CD4-positive, alpha-beta T cell (primary cell): ENCODE data around the gene SLC4A1. TPM values are rescaled to one million over a fixed set of nuclear protein-coding genes. Genes with fewer than 3 reads are reported as not detected.

Experiments
- ATAC-seq: fragments of 200-7000 bp; cut with Tn5 transposase; one replicate; pipeline ENCODE4 v1.10.0; 2022; ENCODE audit warnings: mild to moderate bottlenecking; ENCODE audit not compliant: poor library complexity
- CTCF ChIA-PET: fragments of 350-600 bp; sonication (Branson Sonifier 250); formaldehyde crosslinking; loops from one replicate; lab custom pipeline; 2021; ENCODE audit warnings: antibody characterized with exemption, inconsistent platforms; lab: Charles Lee
- POLR2A ChIA-PET: fragments of 350-600 bp; sonication (Branson Sonifier 250); formaldehyde crosslinking; loops from one replicate; lab custom pipeline; 2021; ENCODE audit warnings: antibody characterized with exemption, inconsistent platforms; lab: Charles Lee
- DNase-seq, 14 experiments: peaks; one replicate each; pipeline ENCODE4 v3.0.0-alpha.2; 2013 to 2020; ENCODE audit warnings: mixed read lengths in 2 of 14
- H3K27ac ChIP-seq, 2 donors: one replicate each; pipeline versions ENCODE4 v1.5.1 to v1.7.0; 2013; ENCODE audit warnings: low read length in 2 of 2, low read depth in 1 of 2, mild to moderate bottlenecking in 1 of 2
- H3K27me3 ChIP-seq, 2 experiments: 1 replicate in 1 of 2; 2 replicates in 1 of 2; pipeline versions ENCODE4 v1.6.1 to v1.7.0; 2013; ENCODE audit warnings: low read length in 2 of 2, control low read depth in 1 of 2, mild to moderate bottlenecking in 1 of 2, moderate library complexity in 1 of 2; ENCODE audit not compliant: insufficient read depth in 2 of 2, control insufficient read depth in 1 of 2
- H3K36me3 ChIP-seq: one replicate; pipeline ENCODE4 v1.6.1; 2013; ENCODE audit warnings: low read length, control low read depth; ENCODE audit not compliant: insufficient read depth
- H3K4me1 ChIP-seq: one replicate; pipeline ENCODE4 v1.6.1; 2013; ENCODE audit warnings: low read length, control low read depth; ENCODE audit not compliant: insufficient read depth
- H3K4me3 ChIP-seq: one replicate; pipeline ENCODE4 v1.5.1; 2013; ENCODE audit warnings: mild to moderate bottlenecking, low read length, moderate library complexity
- H3K9me3 ChIP-seq, 2 experiments: 1 replicate in 1 of 2; 2 replicates in 1 of 2; pipeline versions ENCODE4 v1.6.1 to v1.7.0; 2013; ENCODE audit warnings: low read length in 2 of 2, mild to moderate bottlenecking in 2 of 2, control low read depth in 1 of 2, moderate library complexity in 1 of 2; ENCODE audit not compliant: control insufficient read depth in 1 of 2, insufficient read depth in 1 of 2
- H3K27ac Mint-ChIP-seq: one replicate; pipeline ENCODE4 v1.8.0; 2020; ENCODE audit warnings: mixed read lengths
- H3K27me3 Mint-ChIP-seq: one replicate; pipeline ENCODE4 v1.8.0; 2021; ENCODE audit warnings: mixed read lengths
- H3K36me3 Mint-ChIP-seq: one replicate; pipeline ENCODE4 v1.8.0; 2021; ENCODE audit warnings: low read depth, mixed read lengths
- H3K4me1 Mint-ChIP-seq: one replicate; pipeline ENCODE4 v1.8.0; 2021; ENCODE audit warnings: low read depth, mixed read lengths
- H3K4me3 Mint-ChIP-seq: one replicate; pipeline ENCODE4 v1.8.0; 2020; ENCODE audit warnings: mild to moderate bottlenecking, mixed read lengths
- H3K9me3 Mint-ChIP-seq: one replicate; pipeline ENCODE4 v1.8.0; 2020; ENCODE audit warnings: mixed read lengths
- intact Hi-C, 2 experiments: fragments of 100-400 bp; cut with DNase I in 1 of 2; cut with micrococcal nuclease in 1 of 2; formaldehyde crosslinking; loops; one replicate each; pipeline versions ENCODE4 v1.15.1 to v1.9.0; 2023 to 2025; cut with DNase I, micrococcal nuclease
- total RNA-seq, 174 experiments: library from RNA in 2 of 174; stranded (reverse) in 2 of 174; gene quantifications; one replicate each; pipeline ENCODE4 v1.2.3 and lab custom pipeline; 2021 to 2026
- TF ChIP-seq, protein P1 (sequence below): fragments of 200-600 bp; IDR thresholded peaks from one replicate; pipeline ENCODE4 v1.8.0; 2022; ENCODE audit warnings: antibody characterized with exemption, mild to moderate bottlenecking

SLC4A1 gene
- total RNA-seq, 2 experiments from 2014 or later, result not detected

DNA sequence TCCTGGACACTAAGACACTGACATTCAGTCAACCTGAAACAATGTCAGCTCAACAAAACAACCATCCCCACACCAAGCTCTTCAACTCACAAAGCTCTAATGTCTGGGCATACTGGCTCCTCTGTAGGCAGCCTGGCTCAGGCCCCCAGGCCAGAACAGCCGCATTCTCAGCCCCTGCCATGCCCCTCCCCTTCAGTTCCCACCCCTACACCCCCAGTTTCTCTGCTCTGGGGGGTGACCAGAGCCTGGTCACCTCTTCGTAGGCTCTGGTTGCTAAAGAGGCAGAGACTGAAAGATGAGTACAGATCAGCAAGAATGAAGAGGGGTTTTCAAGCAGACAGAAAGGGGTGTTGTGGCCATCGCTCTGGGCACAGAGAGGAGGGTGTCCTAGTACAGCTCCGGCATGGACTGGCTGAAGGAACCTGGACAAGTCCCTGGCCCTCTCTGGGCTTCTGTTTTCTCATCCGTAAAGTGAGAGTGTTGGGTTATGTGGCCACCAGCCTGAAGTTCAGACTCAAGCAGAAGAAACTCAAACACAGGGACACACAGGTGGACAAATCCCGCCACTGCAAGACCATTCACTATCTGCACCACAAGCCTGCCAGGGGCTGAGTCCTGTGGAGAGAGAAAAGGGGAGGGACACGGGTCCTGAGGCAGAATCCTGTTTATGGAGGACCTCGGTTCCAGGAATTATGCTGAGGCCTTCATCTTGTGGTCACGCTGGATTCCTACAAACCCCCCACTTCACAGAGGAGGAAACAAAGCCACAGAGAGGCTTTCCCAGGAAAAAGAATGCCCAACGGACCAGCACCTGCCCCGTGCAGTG lies 987 bp upstream of the SLC4A1 start:
- ChIA-PET CTCF (no interaction called here), POLR2A (no interaction called here)
- DNase-seq, result no peak
- intact Hi-C loops, result no loop called here
- ATAC-seq, result no peak
- H3K36me3 ChIP-seq, result no peaks in the 10 kb centered on the region
- Mint-ChIP-seq H3K9me3 (no peaks in the 10 kb centered on the region), H3K36me3 (no peaks in the 10 kb centered on the region), H3K27me3 (peaks cover 8% of the 10 kb centered on the region), H3K4me1 (no peaks in the 10 kb centered on the region), H3K27ac (no peak overlapping the region), H3K4me3 (no peak overlapping the region)
- no peak overlapping the region for H3K4me3 ChIP-seq
- no peaks in the 10 kb centered on the region for H3K27me3 ChIP-seq
- TF ChIP-seq, protein P1, sequence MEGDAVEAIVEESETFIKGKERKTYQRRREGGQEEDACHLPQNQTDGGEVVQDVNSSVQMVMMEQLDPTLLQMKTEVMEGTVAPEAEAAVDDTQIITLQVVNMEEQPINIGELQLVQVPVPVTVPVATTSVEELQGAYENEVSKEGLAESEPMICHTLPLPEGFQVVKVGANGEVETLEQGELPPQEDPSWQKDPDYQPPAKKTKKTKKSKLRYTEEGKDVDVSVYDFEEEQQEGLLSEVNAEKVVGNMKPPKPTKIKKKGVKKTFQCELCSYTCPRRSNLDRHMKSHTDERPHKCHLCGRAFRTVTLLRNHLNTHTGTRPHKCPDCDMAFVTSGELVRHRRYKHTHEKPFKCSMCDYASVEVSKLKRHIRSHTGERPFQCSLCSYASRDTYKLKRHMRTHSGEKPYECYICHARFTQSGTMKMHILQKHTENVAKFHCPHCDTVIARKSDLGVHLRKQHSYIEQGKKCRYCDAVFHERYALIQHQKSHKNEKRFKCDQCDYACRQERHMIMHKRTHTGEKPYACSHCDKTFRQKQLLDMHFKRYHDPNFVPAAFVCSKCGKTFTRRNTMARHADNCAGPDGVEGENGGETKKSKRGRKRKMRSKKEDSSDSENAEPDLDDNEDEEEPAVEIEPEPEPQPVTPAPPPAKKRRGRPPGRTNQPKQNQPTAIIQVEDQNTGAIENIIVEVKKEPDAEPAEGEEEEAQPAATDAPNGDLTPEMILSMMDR, result no peak
- no peaks in the 10 kb centered on the region for H3K9me3 ChIP-seq
- H3K27ac ChIP-seq, result no peak overlapping the region
- no peaks in the 10 kb centered on the region for H3K4me1 ChIP-seq

DNA sequence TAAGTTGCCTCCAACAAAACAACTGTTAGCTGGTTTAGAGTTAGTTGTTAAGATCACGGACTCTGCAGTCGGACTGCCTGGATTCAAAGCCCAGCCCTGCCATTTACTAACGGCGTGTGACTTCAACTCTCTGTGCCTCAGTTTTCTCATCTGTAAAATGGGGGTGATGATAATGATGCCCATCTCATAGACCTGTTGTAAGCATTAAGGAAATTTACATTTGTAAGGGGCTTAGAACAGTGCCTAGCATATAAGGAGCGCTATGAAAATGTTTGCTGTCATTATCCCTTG lies 825 bp downstream of the SLC4A1 start:
- no peak overlapping the region for H3K27ac Mint-ChIP-seq
- Histone ChIP-seq H3K36me3 (no peaks in the 10 kb centered on the region), H3K27me3 (no peaks in the 10 kb centered on the region), H3K27ac (no peak overlapping the region), H3K4me1 (no peaks in the 10 kb centered on the region), H3K9me3 (no peaks in the 10 kb centered on the region), H3K4me3 (no peak overlapping the region)
- no peaks in the 10 kb centered on the region for H3K9me3 Mint-ChIP-seq
- H3K4me1 Mint-ChIP-seq, result no peaks in the 10 kb centered on the region
- intact Hi-C loops, result no loop called here
- TF ChIP-seq, protein P1, result no peak
- no peak for DNase-seq
- H3K27me3 Mint-ChIP-seq, result peaks cover 4% of the 10 kb centered on the region
- H3K4me3 Mint-ChIP-seq, result no peak overlapping the region
- H3K36me3 Mint-ChIP-seq, result no peaks in the 10 kb centered on the region
- POLR2A ChIA-PET, result no interaction called here
- ATAC-seq, result no peak
- CTCF ChIA-PET, result no interaction called here

DNA sequence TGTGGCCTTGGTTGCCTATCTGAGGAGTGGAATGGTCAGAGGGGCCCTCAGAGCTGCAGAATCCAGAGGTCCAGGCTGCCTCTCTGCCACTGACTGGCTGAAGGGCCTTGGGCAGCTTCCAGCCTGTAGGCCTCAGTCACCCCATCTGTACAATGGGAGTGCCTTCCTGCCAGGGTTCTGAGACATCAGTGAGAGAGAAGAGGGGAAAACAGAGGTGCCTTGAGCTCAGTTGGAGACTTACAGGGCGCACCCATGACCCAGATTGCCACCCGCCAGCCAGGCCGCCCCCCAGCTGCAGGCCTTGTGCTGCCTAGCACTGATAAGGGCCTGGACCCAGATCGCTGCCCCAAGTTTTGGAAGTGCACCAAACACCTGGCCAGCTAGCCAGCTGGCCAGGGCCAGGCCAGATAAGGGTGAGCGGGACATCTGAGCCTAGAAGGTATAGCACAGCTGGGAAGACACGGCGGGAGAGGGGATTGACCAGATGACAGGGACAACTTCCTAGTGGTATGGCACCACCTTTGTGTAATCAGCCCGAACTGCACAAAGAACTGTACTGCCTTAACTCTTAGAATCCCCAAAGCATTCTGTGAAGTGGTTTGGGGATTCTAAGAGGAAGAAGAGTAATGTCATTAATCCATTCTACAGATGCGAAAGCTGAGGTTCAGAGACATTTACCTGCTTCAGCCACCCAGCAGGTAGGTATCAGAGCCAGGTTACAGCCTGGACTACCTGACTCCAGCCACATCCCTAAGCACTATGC lies 1.4 kb downstream of the SLC4A1 start:
- ATAC-seq (no peak), DNase-seq (no peak)
- H3K4me1 Mint-ChIP-seq, result no peaks in the 10 kb centered on the region
- TF ChIP-seq, protein P1, result no peak
- H3K27me3 Mint-ChIP-seq, result no peaks in the 10 kb centered on the region
- H3K36me3 ChIP-seq, result no peaks in the 10 kb centered on the region
- H3K4me1 ChIP-seq, result no peaks in the 10 kb centered on the region
- H3K4me3 ChIP-seq, result no peak overlapping the region
- no peaks in the 10 kb centered on the region for H3K9me3 ChIP-seq
- H3K4me3 Mint-ChIP-seq, result no peak overlapping the region
- POLR2A ChIA-PET, result interaction anchor here (0.5 kb wide), 1 partner anchor 47 kb away, joined by 3 read pairs; no protein-coding TSS in a partner anchor
- intact Hi-C loops, result no loop called here
- CTCF ChIA-PET, result no interaction called here
- no peaks in the 10 kb centered on the region for H3K27me3 ChIP-seq
- H3K27ac Mint-ChIP-seq, result no peak overlapping the region
- H3K27ac ChIP-seq, result no peak overlapping the region
- no peaks in the 10 kb centered on the region for H3K36me3 Mint-ChIP-seq
- H3K9me3 Mint-ChIP-seq, result no peaks in the 10 kb centered on the region
